GM18526 (cell line): ENCODE data around the gene EEF1A1.

Source experiments
- POLR2A ChIP-seq: IDR thresholded peaks from 3 replicates; pipeline ENCODE4 v1.6.1; 2011; ENCODE audit not compliant: insufficient read length; ENCODE audit errors: extremely low read depth

The EEF1A1 gene

GRCh38 chr6:73508776-73509175, 12.1 kb downstream of the EEF1A1 start:
- TF ChIP-seq POLR2A = no peak

- no peak for TF ChIP-seq POLR2A
Measured at GRCh38 chr6:73506246-73506645, 14.6 kb downstream of the EEF1A1 start.

GRCh38 chr6:73505142-73505541, 15.7 kb downstream of the EEF1A1 start:
- TF ChIP-seq POLR2A = no peak

GRCh38 chr6:73504160-73504559, 16.7 kb downstream of the EEF1A1 start:
- TF ChIP-seq POLR2A = no peak

- no peak for TF ChIP-seq POLR2A
Measured at GRCh38 chr6:73503027-73503772, 17.6 kb downstream of the EEF1A1 start.

- no peak for TF ChIP-seq POLR2A
Measured at GRCh38 chr6:73497915-73498314, 22.9 kb downstream of the EEF1A1 start.

- TF ChIP-seq POLR2A = no peak
Measured at GRCh38 chr6:73491377-73491776, 29.5 kb downstream of the EEF1A1 start.

- TF ChIP-seq POLR2A = no peak
Measured at GRCh38 chr6:73487473-73487872, 33.4 kb downstream of the EEF1A1 start.

- no peak for TF ChIP-seq POLR2A
Measured at GRCh38 chr6:73484438-73484837, 36.4 kb downstream of the EEF1A1 start.

- TF ChIP-seq POLR2A = no peak
Measured at GRCh38 chr6:73481969-73482368, 38.9 kb downstream of the EEF1A1 start.

- TF ChIP-seq POLR2A = no peak
Measured at GRCh38 chr6:73477407-73477806, 43.4 kb downstream of the EEF1A1 start.

- no peak for TF ChIP-seq POLR2A
Measured at GRCh38 chr6:73476723-73477122, 44.1 kb downstream of the EEF1A1 start.

GRCh38 chr6:73471686-73472290, 49.0 kb downstream of the EEF1A1 start:
- no peak for TF ChIP-seq POLR2A
